ENCODE measurements around the gene CELF2. TPM values are rescaled to one million over a fixed set of nuclear protein-coding genes. Genes with fewer than 3 reads are reported as not detected.
"Not testable (repeated sequence)": the region's sequence is repeated elsewhere in the genome, so short reads cannot be mapped to it uniquely, and the experiment has no call there.

Gene CELF2
- polyA plus RNA-seq, 1 donor from 2014 or later = 55.5 TPM

- TF ChIP-seq TAF1 (IDR thresholded peaks at IDR 0.05; ENCODE audit: low read depth) = no peak
- no peak for TF ChIP-seq EP300 (conservative IDR thresholded peaks at IDR 0.05; ENCODE audit: poor library complexity, severe bottlenecking)
- TF ChIP-seq POLR2AphosphoS5 (IDR thresholded peaks at IDR 0.05) = no peak
Measured at GRCh38 chr10:11119843-11120242, 102.2 kb downstream of the CELF2 start (continued).

GRCh38 chr10:11120711-11121110 is 103.0 kb downstream of the CELF2 start:
- H2AFZ ChIP-seq (ENCODE audit: low read depth, low read length) = no peak overlapping the region
- H3K36me3 ChIP-seq (ENCODE audit: insufficient read depth, low read length) = no peaks in the 10 kb centered on the region
- H3K4me2 ChIP-seq (ENCODE audit: low read length) = no peak overlapping the region
- no peak overlapping the region for H3K27ac ChIP-seq (ENCODE audit: low read length)
- peaks cover 4% of the 10 kb centered on the region for H3F3A ChIP-seq (ENCODE audit: insufficient read depth, low read length, poor library complexity, severe bottlenecking)
- H3K79me2 ChIP-seq (replicated peaks; ENCODE audit: insufficient read depth, low read length) = peaks cover 3% of the 10 kb centered on the region
- H3K27me3 ChIP-seq (ENCODE audit: insufficient read depth, low read depth, low read length) = no peaks in the 10 kb centered on the region
- H3K9ac ChIP-seq (ENCODE audit: low read length) = no peak overlapping the region
- no peaks in the 10 kb centered on the region for H3K9me3 ChIP-seq (ENCODE audit: low read length)
- TF ChIP-seq, protein P1, sequence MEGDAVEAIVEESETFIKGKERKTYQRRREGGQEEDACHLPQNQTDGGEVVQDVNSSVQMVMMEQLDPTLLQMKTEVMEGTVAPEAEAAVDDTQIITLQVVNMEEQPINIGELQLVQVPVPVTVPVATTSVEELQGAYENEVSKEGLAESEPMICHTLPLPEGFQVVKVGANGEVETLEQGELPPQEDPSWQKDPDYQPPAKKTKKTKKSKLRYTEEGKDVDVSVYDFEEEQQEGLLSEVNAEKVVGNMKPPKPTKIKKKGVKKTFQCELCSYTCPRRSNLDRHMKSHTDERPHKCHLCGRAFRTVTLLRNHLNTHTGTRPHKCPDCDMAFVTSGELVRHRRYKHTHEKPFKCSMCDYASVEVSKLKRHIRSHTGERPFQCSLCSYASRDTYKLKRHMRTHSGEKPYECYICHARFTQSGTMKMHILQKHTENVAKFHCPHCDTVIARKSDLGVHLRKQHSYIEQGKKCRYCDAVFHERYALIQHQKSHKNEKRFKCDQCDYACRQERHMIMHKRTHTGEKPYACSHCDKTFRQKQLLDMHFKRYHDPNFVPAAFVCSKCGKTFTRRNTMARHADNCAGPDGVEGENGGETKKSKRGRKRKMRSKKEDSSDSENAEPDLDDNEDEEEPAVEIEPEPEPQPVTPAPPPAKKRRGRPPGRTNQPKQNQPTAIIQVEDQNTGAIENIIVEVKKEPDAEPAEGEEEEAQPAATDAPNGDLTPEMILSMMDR (IDR thresholded peaks at IDR 0.05; ENCODE audit: poor library complexity, severe bottlenecking) = no peak
- no peak for TF ChIP-seq SMC3 (conservative IDR thresholded peaks at IDR 0.05; ENCODE audit: poor library complexity)
- no peak for TF ChIP-seq EP300 (conservative IDR thresholded peaks at IDR 0.05; ENCODE audit: poor library complexity, severe bottlenecking)
- TF ChIP-seq MXI1 (conservative IDR thresholded peaks at IDR 0.05; ENCODE audit: poor library complexity, severe bottlenecking) = no peak
- no peak for TF ChIP-seq RAD21 (conservative IDR thresholded peaks at IDR 0.05)
- TF ChIP-seq, protein P2, sequence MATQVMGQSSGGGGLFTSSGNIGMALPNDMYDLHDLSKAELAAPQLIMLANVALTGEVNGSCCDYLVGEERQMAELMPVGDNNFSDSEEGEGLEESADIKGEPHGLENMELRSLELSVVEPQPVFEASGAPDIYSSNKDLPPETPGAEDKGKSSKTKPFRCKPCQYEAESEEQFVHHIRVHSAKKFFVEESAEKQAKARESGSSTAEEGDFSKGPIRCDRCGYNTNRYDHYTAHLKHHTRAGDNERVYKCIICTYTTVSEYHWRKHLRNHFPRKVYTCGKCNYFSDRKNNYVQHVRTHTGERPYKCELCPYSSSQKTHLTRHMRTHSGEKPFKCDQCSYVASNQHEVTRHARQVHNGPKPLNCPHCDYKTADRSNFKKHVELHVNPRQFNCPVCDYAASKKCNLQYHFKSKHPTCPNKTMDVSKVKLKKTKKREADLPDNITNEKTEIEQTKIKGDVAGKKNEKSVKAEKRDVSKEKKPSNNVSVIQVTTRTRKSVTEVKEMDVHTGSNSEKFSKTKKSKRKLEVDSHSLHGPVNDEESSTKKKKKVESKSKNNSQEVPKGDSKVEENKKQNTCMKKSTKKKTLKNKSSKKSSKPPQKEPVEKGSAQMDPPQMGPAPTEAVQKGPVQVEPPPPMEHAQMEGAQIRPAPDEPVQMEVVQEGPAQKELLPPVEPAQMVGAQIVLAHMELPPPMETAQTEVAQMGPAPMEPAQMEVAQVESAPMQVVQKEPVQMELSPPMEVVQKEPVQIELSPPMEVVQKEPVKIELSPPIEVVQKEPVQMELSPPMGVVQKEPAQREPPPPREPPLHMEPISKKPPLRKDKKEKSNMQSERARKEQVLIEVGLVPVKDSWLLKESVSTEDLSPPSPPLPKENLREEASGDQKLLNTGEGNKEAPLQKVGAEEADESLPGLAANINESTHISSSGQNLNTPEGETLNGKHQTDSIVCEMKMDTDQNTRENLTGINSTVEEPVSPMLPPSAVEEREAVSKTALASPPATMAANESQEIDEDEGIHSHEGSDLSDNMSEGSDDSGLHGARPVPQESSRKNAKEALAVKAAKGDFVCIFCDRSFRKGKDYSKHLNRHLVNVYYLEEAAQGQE (IDR thresholded peaks at IDR 0.05; ENCODE audit: borderline replicate concordance) = no peak
- no peak for TF ChIP-seq TAF1 (IDR thresholded peaks at IDR 0.05; ENCODE audit: low read depth)
- no peak for TF ChIP-seq EZH2 (IDR thresholded peaks at IDR 0.05; ENCODE audit: borderline replicate concordance, insufficient read depth, low read length, poor library complexity, severe bottlenecking)
- no peak for TF ChIP-seq POLR2AphosphoS5 (IDR thresholded peaks at IDR 0.05)
- H4K20me1 ChIP-seq (ENCODE audit: insufficient read depth) = no peaks in the 10 kb centered on the region
- H3K4me3 ChIP-seq (ENCODE audit: low read length) = no peak overlapping the region
- no peaks in the 10 kb centered on the region for H3K9me2 ChIP-seq (ENCODE audit: insufficient read depth, low read length)

DNA sequence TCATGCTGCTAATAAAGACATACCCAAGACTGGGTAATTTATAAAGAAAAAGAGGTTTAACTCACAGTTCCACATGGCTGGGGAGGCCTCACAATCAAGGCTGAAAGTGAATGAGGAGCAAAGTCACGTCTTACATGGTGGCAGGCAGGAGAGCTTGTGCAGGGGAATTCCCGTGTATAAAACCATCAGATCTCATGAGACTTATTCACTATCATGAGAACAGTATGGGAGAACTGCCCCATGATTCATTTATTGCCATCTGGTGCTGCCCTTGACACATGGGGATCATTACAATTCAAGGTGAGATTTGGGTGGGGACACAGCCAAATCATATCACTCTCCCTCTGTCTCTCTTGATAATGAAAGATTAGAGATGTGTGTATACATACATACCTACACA is 106.2 kb downstream of the CELF2 start:
- not testable (repeated sequence) for H3F3A ChIP-seq (ENCODE audit: insufficient read depth, low read length, poor library complexity, severe bottlenecking); H4K20me1 ChIP-seq (ENCODE audit: insufficient read depth); H3K4me2 ChIP-seq (ENCODE audit: low read length); H3K9ac ChIP-seq (ENCODE audit: low read length); H3K9me2 ChIP-seq (ENCODE audit: insufficient read depth, low read length); H3K27ac ChIP-seq (ENCODE audit: low read length); H3K9me3 ChIP-seq (ENCODE audit: low read length); H2AFZ ChIP-seq (ENCODE audit: low read depth, low read length); H3K79me2 ChIP-seq (replicated peaks; ENCODE audit: insufficient read depth, low read length); H3K4me3 ChIP-seq (ENCODE audit: low read length); H3K36me3 ChIP-seq (ENCODE audit: insufficient read depth, low read length); H3K27me3 ChIP-seq (ENCODE audit: insufficient read depth, low read depth, low read length)
